ENCODE results near the gene ARHGAP29. TPM values are rescaled to one million over a fixed set of nuclear protein-coding genes. Genes with fewer than 3 reads are reported as not detected.

ARHGAP29 gene
- total and polyA plus RNA-seq, 5 donors from 2014 or later: not detected

DNA sequence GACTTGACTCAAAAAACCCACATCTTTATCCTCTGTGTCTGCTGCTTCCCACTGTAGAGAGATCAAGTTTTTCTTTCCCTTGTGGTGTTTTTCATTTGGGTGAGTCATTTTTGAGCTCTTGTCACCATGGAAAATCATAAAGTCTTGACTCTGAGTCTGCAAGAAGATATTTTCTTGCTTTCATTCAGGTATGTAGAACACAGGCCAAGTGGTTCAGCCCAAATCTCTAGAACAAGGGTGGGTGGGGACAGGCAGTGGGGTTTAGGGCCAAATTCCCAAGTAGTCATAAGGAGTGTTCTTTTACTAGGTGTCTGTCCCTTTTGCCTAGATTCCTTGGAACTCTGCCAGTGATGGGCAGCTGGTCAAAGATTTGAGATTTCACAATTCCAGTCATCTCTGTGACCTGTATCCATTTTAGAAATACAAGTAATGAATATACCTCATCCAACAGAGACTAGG lies 21.5 kb upstream of the ARHGAP29 start:
- Histone ChIP-seq H3K4me1 (ENCODE audit: control insufficient read depth, insufficient read depth, low read length, poor library complexity, severe bottlenecking) (no peaks in the 10 kb centered on the region), H3K4me3 (ENCODE audit: low read depth, low read length) (no peak overlapping the region), H3K9me3 (ENCODE audit: control insufficient read depth in 2 of 2, low read length in 2 of 2) (no peaks in the 10 kb centered on the region), H3K27me3 (ENCODE audit: control insufficient read depth, insufficient read depth, low read length) (peaks cover 6% of the 10 kb centered on the region), H3K36me3 (ENCODE audit: control insufficient read depth, insufficient read depth, low read length) (no peaks in the 10 kb centered on the region), H3K27ac (ENCODE audit: insufficient read depth, low read length, poor library complexity, severe bottlenecking) (no peak overlapping the region)
- H3K4me3 Mint-ChIP-seq: no peak overlapping the region
- ATAC-seq (ENCODE audit: low read depth in 2 of 2) (no peak), DNase-seq (no peak)
- no peaks in the 10 kb centered on the region for H3K27me3 Mint-ChIP-seq
- H3K9me3 Mint-ChIP-seq: peaks cover 0 to 5% (median 0%) of the 10 kb centered on the region in 7 donors
- H3K36me3 Mint-ChIP-seq: no peaks in the 10 kb centered on the region
- no peak overlapping the region for H3K27ac Mint-ChIP-seq
- H3K4me1 Mint-ChIP-seq: no peaks in the 10 kb centered on the region

DNA sequence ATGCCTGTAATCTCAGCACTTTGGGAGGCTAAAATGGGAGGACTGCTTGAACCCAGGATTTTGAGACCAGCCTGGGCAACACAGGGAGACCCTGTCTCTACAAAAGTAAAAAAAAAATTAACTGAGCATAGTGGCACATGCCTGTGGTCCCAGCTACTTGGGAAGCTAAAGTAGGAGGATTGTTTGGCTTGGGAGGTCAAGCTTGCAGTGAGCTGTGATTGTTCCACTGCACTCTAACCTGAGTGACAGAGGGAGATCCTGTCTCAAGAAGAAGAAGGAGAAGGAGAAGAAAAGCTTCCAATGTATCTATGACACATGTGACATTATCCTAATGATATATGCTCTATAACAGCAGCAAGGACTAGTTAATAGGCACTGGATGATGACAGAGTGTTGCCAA lies 20.1 kb upstream of the ARHGAP29 start:
- H3K9me3 Mint-ChIP-seq: peaks cover 0 to 5% (median 0%) of the 10 kb centered on the region in 7 donors
- ATAC-seq (ENCODE audit: low read depth in 2 of 2) (no peak), DNase-seq (no peak)
- H3K4me1 Mint-ChIP-seq: no peaks in the 10 kb centered on the region
- Histone ChIP-seq H3K4me1 (ENCODE audit: control insufficient read depth, insufficient read depth, low read length, poor library complexity, severe bottlenecking) (no peaks in the 10 kb centered on the region), H3K36me3 (ENCODE audit: control insufficient read depth, insufficient read depth, low read length) (no peaks in the 10 kb centered on the region), H3K9me3 (ENCODE audit: control insufficient read depth in 2 of 2, low read length in 2 of 2) (no peaks in the 10 kb centered on the region), H3K27me3 (ENCODE audit: control insufficient read depth, insufficient read depth, low read length) (peaks cover 6% of the 10 kb centered on the region), H3K27ac (ENCODE audit: insufficient read depth, low read length, poor library complexity, severe bottlenecking) (no peak overlapping the region), H3K4me3 (ENCODE audit: low read depth, low read length) (no peak overlapping the region)
- no peak overlapping the region for H3K27ac Mint-ChIP-seq
- H3K27me3 Mint-ChIP-seq: peaks cover 11% of the 10 kb centered on the region
- no peak overlapping the region for H3K4me3 Mint-ChIP-seq
- no peaks in the 10 kb centered on the region for H3K36me3 Mint-ChIP-seq

- Mint-ChIP-seq H3K36me3 (no peaks in the 10 kb centered on the region), H3K9me3 (peaks cover 0 to 5% (median 0%) of the 10 kb centered on the region in 7 donors), H3K4me1 (no peaks in the 10 kb centered on the region), H3K27me3 (peaks cover 23% of the 10 kb centered on the region), H3K27ac (no peak overlapping the region), H3K4me3 (no peak overlapping the region)
- Histone ChIP-seq H3K27me3 (ENCODE audit: control insufficient read depth, insufficient read depth, low read length) (peaks cover 6% of the 10 kb centered on the region), H3K36me3 (ENCODE audit: control insufficient read depth, insufficient read depth, low read length) (no peaks in the 10 kb centered on the region), H3K4me3 (ENCODE audit: low read depth, low read length) (no peak overlapping the region), H3K27ac (ENCODE audit: insufficient read depth, low read length, poor library complexity, severe bottlenecking) (no peak overlapping the region), H3K9me3 (ENCODE audit: control insufficient read depth in 2 of 2, low read length in 2 of 2) (no peaks in the 10 kb centered on the region), H3K4me1 (ENCODE audit: control insufficient read depth, insufficient read depth, low read length, poor library complexity, severe bottlenecking) (no peaks in the 10 kb centered on the region)
- DNase-seq: no peak
- no peak for ATAC-seq (ENCODE audit: low read depth in 2 of 2)
These were observed 18.1 kb upstream of the ARHGAP29 start for GRCh38 chr1:94255476-94255875.

- peaks cover 0 to 3% (median 0%) of the 10 kb centered on the region in 7 donors for H3K9me3 Mint-ChIP-seq
These were observed 16.9 kb upstream of the ARHGAP29 start for GRCh38 chr1:94254073-94254810.

DNA sequence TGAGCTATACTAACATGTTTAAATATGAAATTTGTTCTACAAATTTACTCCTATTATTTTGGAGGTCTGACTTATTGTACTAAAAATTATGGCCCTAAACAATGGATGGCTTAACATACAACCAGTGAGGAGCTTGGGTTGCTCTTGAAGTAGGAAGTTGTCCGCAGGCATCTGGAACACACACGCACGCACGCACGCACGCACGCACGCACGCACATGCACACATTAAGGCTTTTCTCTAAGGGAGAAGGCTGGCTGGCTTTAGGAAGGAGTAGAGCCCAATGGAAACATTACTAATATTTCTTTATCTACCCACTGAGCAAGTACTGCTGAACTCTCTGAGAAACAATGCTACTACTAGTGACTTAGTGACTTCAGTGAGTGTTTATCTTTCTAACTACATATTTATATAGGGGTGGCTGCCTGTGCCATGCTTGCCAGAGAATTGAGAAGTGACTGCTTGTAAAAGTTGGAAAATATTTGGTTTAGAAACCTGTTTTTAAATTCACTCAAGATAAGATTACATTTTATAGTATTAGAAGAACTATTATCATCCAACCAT lies 16.2 kb upstream of the ARHGAP29 start:
- no peaks in the 10 kb centered on the region for H3K36me3 ChIP-seq (ENCODE audit: control insufficient read depth, insufficient read depth, low read length)
- H3K9me3 Mint-ChIP-seq: peaks cover 0 to 3% (median 0%) of the 10 kb centered on the region in 7 donors
- DNase-seq: no peak
- H3K36me3 Mint-ChIP-seq: no peaks in the 10 kb centered on the region
- H3K4me1 Mint-ChIP-seq: no peaks in the 10 kb centered on the region
- no peak overlapping the region for H3K27ac Mint-ChIP-seq
- no peaks in the 10 kb centered on the region for H3K4me1 ChIP-seq (ENCODE audit: control insufficient read depth, insufficient read depth, low read length, poor library complexity, severe bottlenecking)
- peaks cover 5% of the 10 kb centered on the region for H3K27me3 ChIP-seq (ENCODE audit: control insufficient read depth, insufficient read depth, low read length)
- no peak overlapping the region for H3K4me3 Mint-ChIP-seq
- peaks cover 33% of the 10 kb centered on the region for H3K27me3 Mint-ChIP-seq
- no peak for ATAC-seq (ENCODE audit: low read depth in 2 of 2)
- no peak overlapping the region for H3K4me3 ChIP-seq (ENCODE audit: low read depth, low read length)
- no peaks in the 10 kb centered on the region for H3K9me3 ChIP-seq (ENCODE audit: control insufficient read depth in 2 of 2, low read length in 2 of 2)
- H3K27ac ChIP-seq (ENCODE audit: insufficient read depth, low read length, poor library complexity, severe bottlenecking): no peak overlapping the region

More at GRCh38 chr1:94254073-94254810, 16.9 kb upstream of the ARHGAP29 start:
- Mint-ChIP-seq H3K27ac (no peak overlapping the region), H3K36me3 (no peaks in the 10 kb centered on the region), H3K4me3 (no peak overlapping the region), H3K27me3 (peaks cover 27% of the 10 kb centered on the region), H3K4me1 (no peaks in the 10 kb centered on the region)
- no peak overlapping the region for H3K4me3 ChIP-seq (ENCODE audit: low read depth, low read length)
- H3K4me1 ChIP-seq (ENCODE audit: control insufficient read depth, insufficient read depth, low read length, poor library complexity, severe bottlenecking): no peaks in the 10 kb centered on the region
- H3K27me3 ChIP-seq (ENCODE audit: control insufficient read depth, insufficient read depth, low read length): peaks cover under 1% of the 10 kb centered on the region
- DNase-seq (no peak), ATAC-seq (ENCODE audit: low read depth in 2 of 2) (no peak)
- H3K9me3 ChIP-seq (ENCODE audit: control insufficient read depth in 2 of 2, low read length in 2 of 2): no peaks in the 10 kb centered on the region
- no peak overlapping the region for H3K27ac ChIP-seq (ENCODE audit: insufficient read depth, low read length, poor library complexity, severe bottlenecking)
- no peaks in the 10 kb centered on the region for H3K36me3 ChIP-seq (ENCODE audit: control insufficient read depth, insufficient read depth, low read length)

DNA sequence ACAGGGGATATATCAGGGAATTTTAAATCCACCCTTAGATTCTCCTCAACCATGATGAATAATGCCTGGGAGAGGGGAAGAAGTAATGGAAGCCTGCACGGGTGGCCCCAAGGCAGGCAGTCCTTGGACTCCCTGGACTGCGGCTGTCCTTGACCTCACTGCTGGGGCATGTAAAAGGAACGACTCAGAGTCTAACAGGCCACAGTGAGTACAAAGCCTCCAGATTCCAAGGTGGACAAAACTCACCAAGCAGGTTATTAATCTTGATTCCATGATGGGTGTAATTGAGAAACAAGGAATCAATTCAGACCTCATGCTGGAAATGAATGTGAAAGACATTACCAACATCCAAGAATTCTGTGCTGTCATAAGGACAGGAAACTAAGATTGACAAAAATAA lies 13.0 kb upstream of the ARHGAP29 start:
- peaks cover 57% of the 10 kb centered on the region for H3K27me3 Mint-ChIP-seq
- H3K36me3 ChIP-seq (ENCODE audit: control insufficient read depth, insufficient read depth, low read length): no peaks in the 10 kb centered on the region
- no peak overlapping the region for H3K4me3 Mint-ChIP-seq
- H3K9me3 ChIP-seq (ENCODE audit: control insufficient read depth in 2 of 2, low read length in 2 of 2): no peaks in the 10 kb centered on the region
- peaks cover 8% of the 10 kb centered on the region for H3K4me1 ChIP-seq (ENCODE audit: control insufficient read depth, insufficient read depth, low read length, poor library complexity, severe bottlenecking)
- peaks cover 0 to 3% (median 0%) of the 10 kb centered on the region in 7 donors for H3K9me3 Mint-ChIP-seq
- DNase-seq: no peak
- H3K4me1 Mint-ChIP-seq: peaks cover 0 to 12% (median 4%) of the 10 kb centered on the region in 4 donors
- H3K27ac ChIP-seq (ENCODE audit: insufficient read depth, low read length, poor library complexity, severe bottlenecking): no peak overlapping the region
- no peaks in the 10 kb centered on the region for H3K36me3 Mint-ChIP-seq
- no peak overlapping the region for H3K4me3 ChIP-seq (ENCODE audit: low read depth, low read length)
- ATAC-seq (ENCODE audit: low read depth in 2 of 2): no peak
- peaks cover 23% of the 10 kb centered on the region for H3K27me3 ChIP-seq (ENCODE audit: control insufficient read depth, insufficient read depth, low read length)
- H3K27ac Mint-ChIP-seq: no peak overlapping the region

GRCh38 chr1:94248956-94249688 lies 11.7 kb upstream of the ARHGAP29 start:
- Histone ChIP-seq H3K27ac (ENCODE audit: insufficient read depth, low read length, poor library complexity, severe bottlenecking) (no peak overlapping the region), H3K4me3 (ENCODE audit: low read depth, low read length) (no peak overlapping the region), H3K9me3 (ENCODE audit: control insufficient read depth in 2 of 2, low read length in 2 of 2) (no peaks in the 10 kb centered on the region), H3K36me3 (ENCODE audit: control insufficient read depth, insufficient read depth, low read length) (no peaks in the 10 kb centered on the region), H3K27me3 (ENCODE audit: control insufficient read depth, insufficient read depth, low read length) (peaks cover 23% of the 10 kb centered on the region), H3K4me1 (ENCODE audit: control insufficient read depth, insufficient read depth, low read length, poor library complexity, severe bottlenecking) (peaks cover 8% of the 10 kb centered on the region)
- H3K9me3 Mint-ChIP-seq: peaks cover 0 to 3% (median 2%) of the 10 kb centered on the region in 7 donors
- H3K36me3 Mint-ChIP-seq: no peaks in the 10 kb centered on the region
- peaks cover 69% of the 10 kb centered on the region for H3K27me3 Mint-ChIP-seq
- ATAC-seq (ENCODE audit: low read depth in 2 of 2) (no peak), DNase-seq (no peak)
- H3K4me3 Mint-ChIP-seq: peak overlapping the region in 1 of 4 donors; percentile 13
- no peak overlapping the region for H3K27ac Mint-ChIP-seq
- peaks cover 0 to 12% (median 4%) of the 10 kb centered on the region in 4 donors for H3K4me1 Mint-ChIP-seq
